ENCODE measurements around the gene ABCB6. TPM values are rescaled to one million over a fixed set of nuclear protein-coding genes. Genes with fewer than 3 reads are reported as not detected.

ABCB6 gene
- total RNA-seq, 1 donor: 27.3 TPM

GRCh38 chr2:219173176-219173575 lies 45.6 kb downstream of the ABCB6 start:
- DNase-seq (ENCODE audit: low read depth): no peak
- TF ChIP-seq CTCF (IDR thresholded peaks at IDR 0.05; ENCODE audit: insufficient read depth, low read length): no peak
- H3K4me3 ChIP-seq (ENCODE audit: low read depth, low read length): no peak overlapping the region

GRCh38 chr2:219172231-219173154 lies 46.3 kb downstream of the ABCB6 start:
- H3K4me3 ChIP-seq (ENCODE audit: low read depth, low read length): no peak overlapping the region
- TF ChIP-seq CTCF (IDR thresholded peaks at IDR 0.05; ENCODE audit: insufficient read depth, low read length): no peak
- DNase-seq (ENCODE audit: low read depth): no peak

GRCh38 chr2:219171231-219171651 lies 47.5 kb downstream of the ABCB6 start:
- no peak overlapping the region for H3K4me3 ChIP-seq (ENCODE audit: low read depth, low read length)
- TF ChIP-seq CTCF (IDR thresholded peaks at IDR 0.05; ENCODE audit: insufficient read depth, low read length): peak; percentile 73
- DNase-seq (ENCODE audit: low read depth): peak; percentile 93

- H3K4me3 ChIP-seq (ENCODE audit: low read depth, low read length): no peak within 1 kb of the TSS
- no peak for TF ChIP-seq CTCF (IDR thresholded peaks at IDR 0.05; ENCODE audit: insufficient read depth, low read length)
- DNase-seq (ENCODE audit: low read depth): no peak
Measured at GRCh38 chr2:219169930-219170654, 48.7 kb downstream of the ABCB6 start, which contains the start of gene SLC23A3. Gene SLC23A3, minus strand, starts transcription at chr2:219170029. Its CDS starts 45 bp downstream, at chr2:219169984.

- H3K4me3 ChIP-seq (ENCODE audit: low read depth, low read length): no peak overlapping the region
- TF ChIP-seq CTCF (IDR thresholded peaks at IDR 0.05; ENCODE audit: insufficient read depth, low read length): no peak
- no peak for DNase-seq (ENCODE audit: low read depth)
Measured at GRCh38 chr2:219168932-219169331, 49.8 kb downstream of the ABCB6 start.

GRCh38 chr2:219168526-219168925 lies 50.2 kb downstream of the ABCB6 start:
- peak; percentile 4 for DNase-seq (ENCODE audit: low read depth)
- no peak for TF ChIP-seq CTCF (IDR thresholded peaks at IDR 0.05; ENCODE audit: insufficient read depth, low read length)
- no peak overlapping the region for H3K4me3 ChIP-seq (ENCODE audit: low read depth, low read length)
